Prostate gland (tissue), 2 donors: ENCODE measurements around the gene TSPAN14. TPM values are rescaled to one million over a fixed set of nuclear protein-coding genes. Genes with fewer than 3 reads are reported as not detected.

ENCODE experiments used
- DNase-seq: peaks from one replicate; pipeline ENCODE4 v3.0.0-alpha.2; 2019; ENCODE audit warnings: low spot score
- H3K27ac ChIP-seq, 2 donors: fragments of 200-600 bp; sonication (generic); 2 replicates each; pipeline ENCODE4 v1.5.1; 2017 to 2019
- H3K27me3 ChIP-seq: fragments of 200-600 bp; sonication (generic); replicated peaks from 2 replicates; pipeline ENCODE4 v1.5.1; 2019; ENCODE audit not compliant: insufficient read depth
- H3K36me3 ChIP-seq, 2 donors: fragments of 200-600 bp; sonication (generic); 1 replicate in 1 of 2; 2 replicates in 1 of 2; pipeline versions ENCODE4 v1.5.1 to v1.8.1; 2017 to 2019
- H3K4me1 ChIP-seq: fragments of 200-600 bp; sonication (generic); replicated peaks from 2 replicates; pipeline ENCODE4 v1.5.1; 2019
- H3K4me3 ChIP-seq, 2 donors: fragments of 200-600 bp; sonication (generic); 2 replicates each; pipeline ENCODE4 v1.5.1; 2017 to 2019
- H3K9me3 ChIP-seq: fragments of 200-600 bp; sonication (generic); 2 replicates; pipeline ENCODE4 v1.5.1; 2017
- POLR2A ChIP-seq: fragments of 450-650 bp; IDR thresholded peaks from one replicate; pipeline ENCODE4 v1.6.1; 2016; ENCODE audit warnings: antibody characterized with exemption, mild to moderate bottlenecking
- POLR2AphosphoS5 ChIP-seq: sonication (generic); formaldehyde crosslinking; IDR thresholded peaks from one replicate; pipeline ENCODE4 v1.6.1; 2017; ENCODE audit warnings: antibody characterized with exemption
- WGBS: methylation state at CpG from one replicate; pipeline ENCODE4 v1.1.5; 2018; 5-methylcytosine and 5-hydroxymethylcytosine counted together
- intact Hi-C: fragments of 100-400 bp; cut with DNase I; formaldehyde crosslinking; loops from one replicate; pipeline ENCODE4 v1.14.2; 2022
- total RNA-seq, 2 donors: library from RNA; depleted of rRNA; stranded (reverse); fragments of >200 nt; gene quantifications; one replicate each; pipeline ENCODE4 v1.1.0, GENCODE V29; 2016
- TF ChIP-seq, protein P1 (sequence below), 4 experiments: fragments of 200-600 bp in 2 of 4; fragments of 450-650 bp in 2 of 4; sonication (generic) in 2 of 4; IDR thresholded peaks; 1 replicate in 3 of 4; 2 replicates in 1 of 4; pipeline ENCODE4 v1.5.1; 2016 to 2019; ENCODE audit warnings: antibody characterized with exemption in 4 of 4, mild to moderate bottlenecking in 2 of 4, moderate library complexity in 2 of 4

TSPAN14 gene
- total RNA-seq, 2 donors from 2014 or later, result 69.8 to 103 TPM

DNA sequence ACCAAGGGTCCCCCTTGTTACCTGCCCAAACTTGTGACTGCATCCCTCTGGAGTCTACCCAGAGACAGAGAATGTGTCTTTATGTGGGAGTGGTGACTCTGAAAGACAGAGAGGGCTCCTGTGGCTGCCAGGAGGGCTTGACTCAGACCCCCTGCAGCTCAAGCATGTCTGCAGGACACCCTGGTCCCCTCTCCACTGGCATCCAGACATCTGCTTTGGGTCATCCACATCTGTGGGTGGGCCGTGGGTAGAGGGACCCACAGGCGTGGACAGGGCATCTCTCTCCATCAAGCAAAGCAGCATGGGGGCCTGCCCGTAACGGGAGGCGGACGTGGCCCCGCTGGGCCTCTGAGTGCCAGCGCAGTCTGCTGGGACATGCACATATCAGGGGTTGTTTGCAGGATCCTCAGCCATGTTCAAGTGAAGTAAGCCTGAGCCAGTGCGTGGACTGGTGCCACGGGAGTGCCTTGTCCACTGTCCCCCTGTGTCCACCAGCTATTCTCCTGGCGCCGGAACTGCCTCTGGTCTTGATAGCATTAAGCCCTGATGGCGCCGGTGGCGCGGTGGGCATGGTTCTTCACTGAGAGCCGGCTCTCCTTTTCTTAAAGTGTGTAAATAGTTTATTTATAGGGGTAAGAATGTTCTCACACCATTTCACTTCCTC lies 64.2 kb downstream of the TSPAN14 start:
- H3K27me3 ChIP-seq, result no peaks in the 10 kb centered on the region
- H3K9me3 ChIP-seq, result no peaks in the 10 kb centered on the region
- H3K4me1 ChIP-seq, result no peaks in the 10 kb centered on the region
- TF ChIP-seq POLR2A (no peak), POLR2AphosphoS5 (no peak)
- TF ChIP-seq, protein P1, sequence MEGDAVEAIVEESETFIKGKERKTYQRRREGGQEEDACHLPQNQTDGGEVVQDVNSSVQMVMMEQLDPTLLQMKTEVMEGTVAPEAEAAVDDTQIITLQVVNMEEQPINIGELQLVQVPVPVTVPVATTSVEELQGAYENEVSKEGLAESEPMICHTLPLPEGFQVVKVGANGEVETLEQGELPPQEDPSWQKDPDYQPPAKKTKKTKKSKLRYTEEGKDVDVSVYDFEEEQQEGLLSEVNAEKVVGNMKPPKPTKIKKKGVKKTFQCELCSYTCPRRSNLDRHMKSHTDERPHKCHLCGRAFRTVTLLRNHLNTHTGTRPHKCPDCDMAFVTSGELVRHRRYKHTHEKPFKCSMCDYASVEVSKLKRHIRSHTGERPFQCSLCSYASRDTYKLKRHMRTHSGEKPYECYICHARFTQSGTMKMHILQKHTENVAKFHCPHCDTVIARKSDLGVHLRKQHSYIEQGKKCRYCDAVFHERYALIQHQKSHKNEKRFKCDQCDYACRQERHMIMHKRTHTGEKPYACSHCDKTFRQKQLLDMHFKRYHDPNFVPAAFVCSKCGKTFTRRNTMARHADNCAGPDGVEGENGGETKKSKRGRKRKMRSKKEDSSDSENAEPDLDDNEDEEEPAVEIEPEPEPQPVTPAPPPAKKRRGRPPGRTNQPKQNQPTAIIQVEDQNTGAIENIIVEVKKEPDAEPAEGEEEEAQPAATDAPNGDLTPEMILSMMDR (IDR thresholded peaks at IDR 0.05), result no peak
- intact Hi-C loops, result no loop called here
- no peak overlapping the region for H3K27ac ChIP-seq
- WGBS, result 92% methylated on average over 11 of the region's 17 CpGs
- no peak overlapping the region for H3K4me3 ChIP-seq
- peaks cover 0 to 36% of the 10 kb centered on the region in 2 donors for H3K36me3 ChIP-seq
- DNase-seq, result no peak

DNA sequence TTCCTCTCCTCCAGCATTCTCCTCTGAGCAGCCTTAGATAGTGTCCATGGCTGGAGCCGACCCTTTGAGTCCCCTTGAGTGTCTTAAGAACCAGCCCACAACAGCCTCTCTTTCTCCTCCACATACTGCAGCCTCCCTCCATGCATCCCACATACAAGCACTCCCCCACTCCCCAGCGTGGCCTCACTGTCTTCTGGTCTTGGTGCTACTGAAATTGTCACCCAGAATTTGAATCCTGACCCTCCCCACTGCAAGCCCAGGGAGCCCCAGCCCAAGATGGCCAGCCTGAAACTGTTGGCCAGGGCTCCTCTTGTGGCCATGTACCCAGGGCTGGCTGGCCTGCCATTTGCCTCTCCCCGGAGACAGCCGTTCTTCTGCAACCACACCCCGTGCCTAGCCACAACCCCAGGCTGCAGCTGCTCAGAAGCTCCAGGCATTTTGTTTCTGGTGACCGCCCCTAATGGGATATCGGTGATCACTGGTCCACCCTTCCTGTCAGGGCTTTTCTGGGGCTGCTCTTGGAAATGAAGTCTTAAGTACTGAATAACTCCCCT lies 64.8 kb downstream of the TSPAN14 start:
- Histone ChIP-seq H3K27me3 (no peaks in the 10 kb centered on the region), H3K4me3 (no peak overlapping the region), H3K9me3 (no peaks in the 10 kb centered on the region), H3K4me1 (no peaks in the 10 kb centered on the region), H3K27ac (no peak overlapping the region), H3K36me3 (peaks cover 0 to 36% of the 10 kb centered on the region in 2 donors)
- WGBS, result 87% methylated on average over 7 of the region's 7 CpGs
- TF ChIP-seq POLR2AphosphoS5, result no peak
- TF ChIP-seq, protein P1 (IDR thresholded peaks at IDR 0.05), result no peak
- no peak for TF ChIP-seq POLR2A
- intact Hi-C loops, result no loop called here
- DNase-seq, result no peak

DNA sequence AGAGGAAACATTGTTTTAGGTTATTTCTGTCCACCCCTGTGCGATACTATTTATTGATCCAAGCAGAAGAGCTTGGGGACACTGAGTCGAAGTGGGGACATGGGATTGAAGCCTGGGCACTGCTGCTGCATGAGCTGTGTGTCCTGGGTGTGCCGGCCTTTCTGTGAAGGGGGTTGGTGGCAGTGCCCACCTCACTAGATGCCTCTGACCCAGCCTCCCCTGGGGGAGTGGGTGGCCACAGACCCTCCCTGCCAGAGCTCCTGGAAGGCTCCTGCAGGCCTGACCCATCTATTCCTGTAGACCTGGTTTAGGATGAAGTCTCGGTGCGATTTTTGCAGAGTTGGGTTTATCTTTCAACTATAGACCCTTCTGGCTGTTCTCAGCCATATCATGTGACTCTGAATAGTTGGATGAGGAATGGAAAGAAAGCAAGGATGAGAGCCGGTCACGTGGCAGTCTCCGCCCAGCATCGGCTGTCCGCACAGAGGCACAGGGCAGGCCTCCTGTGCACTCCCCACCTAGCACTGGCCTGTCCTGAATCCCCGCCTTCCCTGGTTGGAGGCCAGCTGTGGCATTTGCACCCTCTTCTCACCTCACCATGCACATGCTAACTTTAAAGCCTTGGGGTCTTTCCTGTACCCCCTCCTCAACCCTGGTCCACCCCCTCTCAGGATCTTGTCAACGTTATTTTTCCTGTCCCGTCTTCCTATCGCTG lies 66.0 kb downstream of the TSPAN14 start:
- peaks cover 0 to 27% of the 10 kb centered on the region in 2 donors for H3K36me3 ChIP-seq
- H3K9me3 ChIP-seq, result no peaks in the 10 kb centered on the region
- WGBS, result 87% methylated on average over 14 of the region's 14 CpGs
- no peak for DNase-seq
- no peak overlapping the region for H3K4me3 ChIP-seq
- TF ChIP-seq, protein P1 (IDR thresholded peaks at IDR 0.05), result no peak
- no peak for TF ChIP-seq POLR2AphosphoS5
- no peaks in the 10 kb centered on the region for H3K27me3 ChIP-seq
- H3K27ac ChIP-seq, result no peak overlapping the region
- no peaks in the 10 kb centered on the region for H3K4me1 ChIP-seq
- intact Hi-C loops, result no loop called here

DNA sequence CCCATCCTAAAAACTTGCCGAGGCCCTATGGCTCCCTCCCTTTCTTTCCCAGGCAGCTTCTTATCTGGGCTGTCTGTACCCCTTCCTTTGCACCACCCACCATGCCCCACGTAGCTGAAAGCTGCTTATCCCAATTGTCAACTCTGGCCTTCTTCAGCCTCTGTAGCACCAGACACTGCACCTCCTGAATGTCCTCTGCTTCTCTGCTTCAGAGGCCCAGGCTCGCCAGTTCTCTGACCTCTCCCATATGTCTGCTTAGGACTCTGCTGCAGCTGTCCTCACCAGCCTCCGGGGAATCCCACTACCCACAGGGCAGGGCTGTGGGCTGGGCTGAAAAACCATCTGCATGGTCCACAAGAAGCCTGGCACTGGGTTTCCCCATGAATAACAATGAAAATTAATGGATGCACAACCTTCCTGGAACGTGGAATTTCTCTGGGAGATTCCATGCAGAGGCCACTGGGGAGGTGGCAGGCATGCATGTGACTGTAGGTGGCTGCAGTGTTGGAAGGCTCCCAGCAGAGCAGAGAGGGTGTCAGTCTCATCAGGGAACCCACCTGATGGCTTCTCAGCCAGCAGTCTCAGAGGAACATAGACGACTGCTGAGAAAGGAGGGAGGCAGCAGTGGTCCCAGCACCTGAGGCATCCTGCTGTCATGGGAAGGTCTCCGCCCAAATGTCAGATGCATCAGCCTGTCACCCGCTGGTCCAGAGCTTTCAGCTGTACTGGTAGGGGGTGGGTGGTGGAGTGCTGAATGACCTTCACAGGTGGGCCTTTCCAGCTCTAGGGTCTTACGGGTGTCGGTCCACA lies 66.8 kb downstream of the TSPAN14 start:
- Histone ChIP-seq H3K36me3 (peaks cover 0 to 20% of the 10 kb centered on the region in 2 donors), H3K27me3 (no peaks in the 10 kb centered on the region), H3K27ac (no peak overlapping the region), H3K4me1 (no peaks in the 10 kb centered on the region), H3K4me3 (no peak overlapping the region), H3K9me3 (no peaks in the 10 kb centered on the region)
- intact Hi-C loops, result no loop called here
- no peak for DNase-seq
- 82% methylated on average over 10 of the region's 10 CpGs for WGBS
- TF ChIP-seq POLR2A, result no peak
- TF ChIP-seq POLR2AphosphoS5, result no peak

DNA sequence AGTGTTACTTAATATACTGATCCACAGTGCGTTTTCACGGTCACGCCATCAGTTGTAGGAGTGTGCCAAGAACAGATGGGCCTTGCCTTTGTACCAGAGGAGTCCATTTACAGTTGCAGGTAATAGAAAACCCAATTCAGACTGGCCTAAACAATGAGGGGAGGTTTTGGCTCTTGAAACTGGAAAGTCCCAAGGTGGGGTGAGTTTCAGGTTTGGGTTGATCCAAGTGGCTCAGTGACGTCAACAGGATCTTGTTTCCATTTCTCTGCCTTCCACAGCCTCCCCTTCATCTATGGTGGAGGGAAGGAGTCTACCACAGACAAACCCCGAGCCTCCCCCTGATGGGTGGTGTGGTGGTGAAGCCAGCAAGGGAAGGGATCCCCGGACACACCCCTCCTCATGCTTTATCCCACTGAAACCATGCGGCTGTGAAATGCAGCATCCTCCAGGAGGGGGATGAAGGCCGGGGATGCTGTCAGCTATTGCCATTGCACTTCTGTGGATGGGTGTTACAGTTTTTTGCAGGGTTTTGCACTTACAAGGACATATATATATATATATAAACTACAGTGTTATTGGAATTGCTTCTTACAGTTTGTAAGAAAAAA lies 68.8 kb downstream of the TSPAN14 start:
- no peaks in the 10 kb centered on the region for H3K27me3 ChIP-seq
- intact Hi-C loops, result no loop called here
- H3K4me3 ChIP-seq, result no peak overlapping the region
- peaks cover 0 to 6% of the 10 kb centered on the region in 2 donors for H3K36me3 ChIP-seq
- H3K9me3 ChIP-seq, result no peaks in the 10 kb centered on the region
- H3K4me1 ChIP-seq, result no peaks in the 10 kb centered on the region
- WGBS, result 57% methylated on average over 8 of the region's 8 CpGs
- H3K27ac ChIP-seq, result no peak overlapping the region
- no peak for DNase-seq
- TF ChIP-seq POLR2A (no peak), POLR2AphosphoS5 (peak; percentile 4)
- TF ChIP-seq, protein P1 (IDR thresholded peaks at IDR 0.05), result no peak
